ENCODE measurements around the gene SLC39A10.

SLC39A10 gene

DNA sequence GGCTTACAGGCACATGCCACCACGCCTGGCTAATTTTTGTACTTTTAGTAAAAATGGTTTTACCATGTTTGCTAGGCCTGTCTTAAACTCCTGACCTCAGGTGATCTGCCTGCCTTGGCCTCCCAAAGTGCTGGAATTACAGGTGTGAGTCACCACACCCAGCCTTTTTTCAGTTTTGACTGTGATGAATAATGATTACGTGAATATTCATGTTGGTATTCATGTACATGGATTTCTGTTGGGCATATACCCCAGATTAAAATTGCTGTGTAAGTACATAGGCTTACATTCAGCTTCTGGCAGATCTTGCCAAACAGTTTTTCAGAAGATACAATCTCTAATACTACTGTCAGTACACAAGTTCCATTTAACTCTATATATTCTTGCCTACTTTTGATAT lies 20.9 kb downstream of the SLC39A10 start:
- Histone ChIP-seq H4K20me1 (ENCODE audit: insufficient read depth, low read length) (no peaks in the 10 kb centered on the region), H3K79me2 (ENCODE audit: low read length) (peaks cover 4% of the 10 kb centered on the region; the same call in 1 of the 2 replicates), H2AFZ (ENCODE audit: low read depth, low read length) (no peak overlapping the region), H3K9me3 (ENCODE audit: insufficient read depth, low read length) (no peaks in the 10 kb centered on the region), H3K9ac (ENCODE audit: low read length) (no peak overlapping the region), H3K27me3 (ENCODE audit: low read depth, low read length) (no peaks in the 10 kb centered on the region), H3K4me1 (ENCODE audit: low read length) (no peaks in the 10 kb centered on the region), H3K36me3 (replicated peaks; ENCODE audit: low read depth, low read length) (peaks cover 22% of the 10 kb centered on the region), H3K4me2 (ENCODE audit: low read length) (no peak overlapping the region), H3K27ac (ENCODE audit: low read length) (no peak overlapping the region), H3K4me3 (ENCODE audit: low read length) (no peak overlapping the region)
- TF ChIP-seq, protein P1, sequence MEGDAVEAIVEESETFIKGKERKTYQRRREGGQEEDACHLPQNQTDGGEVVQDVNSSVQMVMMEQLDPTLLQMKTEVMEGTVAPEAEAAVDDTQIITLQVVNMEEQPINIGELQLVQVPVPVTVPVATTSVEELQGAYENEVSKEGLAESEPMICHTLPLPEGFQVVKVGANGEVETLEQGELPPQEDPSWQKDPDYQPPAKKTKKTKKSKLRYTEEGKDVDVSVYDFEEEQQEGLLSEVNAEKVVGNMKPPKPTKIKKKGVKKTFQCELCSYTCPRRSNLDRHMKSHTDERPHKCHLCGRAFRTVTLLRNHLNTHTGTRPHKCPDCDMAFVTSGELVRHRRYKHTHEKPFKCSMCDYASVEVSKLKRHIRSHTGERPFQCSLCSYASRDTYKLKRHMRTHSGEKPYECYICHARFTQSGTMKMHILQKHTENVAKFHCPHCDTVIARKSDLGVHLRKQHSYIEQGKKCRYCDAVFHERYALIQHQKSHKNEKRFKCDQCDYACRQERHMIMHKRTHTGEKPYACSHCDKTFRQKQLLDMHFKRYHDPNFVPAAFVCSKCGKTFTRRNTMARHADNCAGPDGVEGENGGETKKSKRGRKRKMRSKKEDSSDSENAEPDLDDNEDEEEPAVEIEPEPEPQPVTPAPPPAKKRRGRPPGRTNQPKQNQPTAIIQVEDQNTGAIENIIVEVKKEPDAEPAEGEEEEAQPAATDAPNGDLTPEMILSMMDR (IDR thresholded peaks at IDR 0.05; ENCODE audit: low read depth, low read length), result no peak
- TF ChIP-seq EZH2phosphoT487 (IDR thresholded peaks at IDR 0.05; ENCODE audit: low read depth), result no peak

DNA sequence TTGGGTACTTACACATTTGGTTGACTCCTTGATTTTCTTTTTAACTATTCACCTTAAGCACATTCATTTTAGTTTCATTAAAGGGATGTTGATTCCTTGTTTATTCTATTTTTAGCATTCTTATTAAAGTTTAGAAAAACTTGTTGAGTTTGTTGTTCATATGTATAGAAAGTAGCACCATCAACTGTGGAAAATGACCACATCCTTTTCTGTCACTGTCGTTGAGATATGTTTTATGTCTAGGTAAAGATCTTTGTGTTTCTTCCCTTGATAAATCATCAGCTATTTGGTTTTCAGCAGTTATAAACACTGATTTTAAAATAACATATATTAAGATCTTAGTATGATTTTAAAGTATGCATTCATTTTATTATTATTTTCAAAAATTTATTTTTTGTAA lies 25.1 kb downstream of the SLC39A10 start:
- Histone ChIP-seq H3K27me3 (ENCODE audit: low read depth, low read length) (no peaks in the 10 kb centered on the region), H3K4me3 (ENCODE audit: low read length) (no peak overlapping the region), H3K36me3 (replicated peaks; ENCODE audit: low read depth, low read length) (peaks cover 19% of the 10 kb centered on the region), H4K20me1 (ENCODE audit: insufficient read depth, low read length) (no peaks in the 10 kb centered on the region), H3K4me2 (ENCODE audit: low read length) (no peak overlapping the region), H3K27ac (ENCODE audit: low read length) (no peak overlapping the region), H3K4me1 (ENCODE audit: low read length) (peaks cover 4% of the 10 kb centered on the region; the same call in 1 of the 2 replicates), H3K9me3 (ENCODE audit: insufficient read depth, low read length) (no peaks in the 10 kb centered on the region), H2AFZ (ENCODE audit: low read depth, low read length) (no peak overlapping the region), H3K9ac (ENCODE audit: low read length) (no peak overlapping the region), H3K79me2 (ENCODE audit: low read length) (peaks cover 4% of the 10 kb centered on the region; the same call in 1 of the 2 replicates)
- TF ChIP-seq, protein P1 (IDR thresholded peaks at IDR 0.05; ENCODE audit: low read depth, low read length), result no peak
- no peak for TF ChIP-seq EZH2phosphoT487 (IDR thresholded peaks at IDR 0.05; ENCODE audit: low read depth)

DNA sequence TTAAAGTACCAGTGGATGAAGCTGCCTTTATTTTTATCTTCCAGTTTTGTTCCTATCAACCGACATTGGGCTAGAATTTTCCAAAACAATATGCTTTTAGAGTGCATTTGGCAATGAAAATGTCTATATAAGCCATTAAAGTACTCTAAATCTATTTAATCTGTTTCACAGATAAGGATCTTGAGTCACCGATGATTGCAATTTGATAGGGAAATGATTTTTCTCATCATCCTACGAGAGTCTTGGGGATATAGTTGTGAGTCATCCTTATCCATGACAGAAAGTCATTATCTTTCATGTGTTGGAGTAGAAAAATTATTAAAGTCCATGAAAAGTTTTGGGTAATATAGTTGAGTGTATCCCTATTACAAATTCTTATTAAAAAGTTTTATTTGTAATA lies 26.1 kb downstream of the SLC39A10 start:
- Histone ChIP-seq H3K9me3 (ENCODE audit: insufficient read depth, low read length) (no peaks in the 10 kb centered on the region), H3K4me1 (ENCODE audit: low read length) (peaks cover 11% of the 10 kb centered on the region), H2AFZ (ENCODE audit: low read depth, low read length) (no peak overlapping the region), H3K4me3 (ENCODE audit: low read length) (no peak overlapping the region), H3K27me3 (ENCODE audit: low read depth, low read length) (no peaks in the 10 kb centered on the region), H3K27ac (ENCODE audit: low read length) (no peak overlapping the region), H3K79me2 (ENCODE audit: low read length) (no peaks in the 10 kb centered on the region), H3K36me3 (replicated peaks; ENCODE audit: low read depth, low read length) (peaks cover 15% of the 10 kb centered on the region), H3K4me2 (ENCODE audit: low read length) (no peak overlapping the region), H3K9ac (ENCODE audit: low read length) (no peak overlapping the region), H4K20me1 (ENCODE audit: insufficient read depth, low read length) (no peaks in the 10 kb centered on the region)
- TF ChIP-seq, protein P1 (IDR thresholded peaks at IDR 0.05; ENCODE audit: low read depth, low read length), result no peak
- no peak for TF ChIP-seq EZH2phosphoT487 (IDR thresholded peaks at IDR 0.05; ENCODE audit: low read depth)

DNA sequence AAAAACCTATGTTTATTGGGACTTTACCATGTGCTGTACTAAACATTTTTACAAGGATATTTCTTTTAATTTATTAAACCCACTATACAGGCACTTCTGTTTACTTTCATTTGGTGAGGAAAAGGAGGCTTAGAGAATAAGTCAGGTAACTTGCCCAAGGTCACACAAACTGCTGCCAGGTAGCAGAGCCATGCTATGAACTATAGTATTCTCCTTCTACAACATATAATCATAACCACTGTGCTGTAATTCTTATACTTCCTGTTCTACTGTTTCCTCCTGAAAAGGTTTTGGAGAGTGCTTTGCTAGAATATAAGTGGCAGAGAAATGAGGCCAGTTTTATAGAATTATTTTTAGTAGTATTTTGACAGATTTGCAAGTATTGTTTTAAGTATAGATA lies 29.5 kb downstream of the SLC39A10 start:
- Histone ChIP-seq H3K27me3 (ENCODE audit: low read depth, low read length) (no peaks in the 10 kb centered on the region), H3K4me2 (ENCODE audit: low read length) (no peak overlapping the region), H3K79me2 (ENCODE audit: low read length) (no peaks in the 10 kb centered on the region), H3K9me3 (ENCODE audit: insufficient read depth, low read length) (no peaks in the 10 kb centered on the region; the same call in 1 of the 2 replicates), H3K9ac (ENCODE audit: low read length) (no peak overlapping the region), H3K27ac (ENCODE audit: low read length) (no peak overlapping the region), H2AFZ (ENCODE audit: low read depth, low read length) (no peak overlapping the region), H4K20me1 (ENCODE audit: insufficient read depth, low read length) (no peaks in the 10 kb centered on the region), H3K4me3 (ENCODE audit: low read length) (no peak overlapping the region), H3K4me1 (ENCODE audit: low read length) (peaks cover 11% of the 10 kb centered on the region), H3K36me3 (replicated peaks; ENCODE audit: low read depth, low read length) (peaks cover 2% of the 10 kb centered on the region)
- TF ChIP-seq, protein P1 (IDR thresholded peaks at IDR 0.05; ENCODE audit: low read depth, low read length), result no peak
- TF ChIP-seq EZH2phosphoT487 (IDR thresholded peaks at IDR 0.05; ENCODE audit: low read depth), result no peak

All from OCI-LY3 (cell line).